Middle frontal gyrus (tissue), 1 donor: Measurements from ENCODE around the gene AKR1B1.

Experiments
- DNase-seq: peaks from one replicate; pipeline ENCODE4 v3.0.0-alpha.2; 2015; ENCODE audit warnings: low spot score; ENCODE audit errors: extremely low spot score

AKR1B1 gene

DNA sequence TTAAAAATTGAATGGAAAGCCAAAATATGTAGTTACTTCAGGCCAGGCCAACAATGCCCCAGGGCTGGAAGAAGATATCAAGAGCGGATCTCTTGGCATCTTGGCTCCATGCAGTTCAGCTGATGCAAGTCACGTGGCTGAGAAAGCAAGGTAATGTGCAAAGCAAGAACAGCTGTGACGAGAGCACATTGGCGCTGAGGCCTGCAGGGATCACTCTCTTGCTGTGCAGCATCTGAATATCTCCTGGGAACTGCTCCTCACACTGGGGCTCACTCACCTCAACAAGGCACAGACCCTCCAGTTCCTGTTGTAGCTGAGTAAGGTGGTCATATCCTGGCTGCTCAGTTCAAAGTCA lies 14.0 kb downstream of the AKR1B1 start:
- DNase-seq, result no peak

DNA sequence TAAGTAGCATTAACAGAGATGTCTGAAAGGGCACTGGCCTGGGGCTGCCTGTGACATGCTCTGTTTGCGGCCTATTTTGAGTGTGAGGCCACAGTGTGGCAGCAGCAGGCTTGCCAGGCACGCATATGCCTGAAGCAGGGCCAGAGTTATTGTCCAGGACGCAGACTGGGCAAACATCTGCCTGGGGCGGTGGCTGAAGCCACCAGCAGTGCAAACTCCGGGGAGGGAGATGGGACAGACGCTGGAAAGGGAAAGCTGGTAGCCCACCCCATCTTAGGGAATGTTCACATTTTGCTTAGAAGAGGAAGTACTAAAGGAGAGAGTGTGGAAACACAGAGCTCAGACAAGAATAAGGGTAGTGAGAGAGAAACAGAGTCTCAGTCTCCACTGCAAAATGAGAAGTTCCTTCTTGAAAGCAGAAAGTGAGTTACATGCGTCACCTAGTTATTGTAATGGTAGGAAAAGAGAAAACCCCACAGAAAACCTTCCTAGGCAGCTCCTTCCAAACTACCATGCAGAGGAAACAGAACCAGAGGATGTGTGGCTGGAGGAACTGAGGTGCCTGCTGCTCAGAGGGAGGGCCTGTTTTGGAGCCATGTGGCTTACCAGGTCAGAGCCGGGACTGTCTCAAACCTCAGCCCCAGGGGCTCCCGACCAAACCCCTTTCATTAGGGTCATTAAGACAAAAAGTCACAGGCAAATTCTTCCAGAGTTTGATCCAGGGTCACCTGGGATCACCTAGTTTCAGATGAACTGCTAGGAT lies 14.5 kb downstream of the AKR1B1 start:
- no peak for DNase-seq

DNA sequence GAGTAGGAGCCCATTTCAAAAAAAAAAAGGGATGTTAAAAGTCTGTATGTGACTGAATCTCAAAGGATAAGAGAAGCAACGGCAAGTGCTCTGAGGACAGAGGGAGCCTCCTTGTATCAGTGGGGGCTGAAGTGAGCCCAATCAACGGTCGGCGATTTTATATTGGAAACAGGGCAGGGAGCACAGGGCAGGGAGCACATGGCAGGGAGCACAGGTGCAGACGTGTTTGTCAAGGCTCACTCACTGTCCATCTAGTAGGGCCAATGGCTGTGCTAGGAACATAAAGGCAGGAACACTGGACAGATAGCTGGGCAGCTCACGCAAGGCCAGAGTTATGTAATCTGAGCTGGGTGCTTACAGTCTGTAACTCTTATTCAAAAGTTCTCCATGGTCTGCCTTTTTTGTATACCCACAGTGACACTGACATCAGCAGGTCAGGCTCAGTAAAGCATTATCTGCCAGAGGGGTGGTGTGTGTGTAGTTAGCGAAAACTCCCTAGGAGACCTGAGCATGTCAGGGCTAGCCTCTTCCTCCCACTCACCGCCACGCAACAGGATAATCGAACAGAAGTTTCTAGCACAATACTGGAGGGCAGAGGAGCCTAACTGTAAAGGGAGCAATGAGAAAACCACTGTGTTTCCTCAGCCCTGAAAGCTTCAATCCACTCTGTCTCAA lies 15.4 kb downstream of the AKR1B1 start:
- no peak for DNase-seq

DNA sequence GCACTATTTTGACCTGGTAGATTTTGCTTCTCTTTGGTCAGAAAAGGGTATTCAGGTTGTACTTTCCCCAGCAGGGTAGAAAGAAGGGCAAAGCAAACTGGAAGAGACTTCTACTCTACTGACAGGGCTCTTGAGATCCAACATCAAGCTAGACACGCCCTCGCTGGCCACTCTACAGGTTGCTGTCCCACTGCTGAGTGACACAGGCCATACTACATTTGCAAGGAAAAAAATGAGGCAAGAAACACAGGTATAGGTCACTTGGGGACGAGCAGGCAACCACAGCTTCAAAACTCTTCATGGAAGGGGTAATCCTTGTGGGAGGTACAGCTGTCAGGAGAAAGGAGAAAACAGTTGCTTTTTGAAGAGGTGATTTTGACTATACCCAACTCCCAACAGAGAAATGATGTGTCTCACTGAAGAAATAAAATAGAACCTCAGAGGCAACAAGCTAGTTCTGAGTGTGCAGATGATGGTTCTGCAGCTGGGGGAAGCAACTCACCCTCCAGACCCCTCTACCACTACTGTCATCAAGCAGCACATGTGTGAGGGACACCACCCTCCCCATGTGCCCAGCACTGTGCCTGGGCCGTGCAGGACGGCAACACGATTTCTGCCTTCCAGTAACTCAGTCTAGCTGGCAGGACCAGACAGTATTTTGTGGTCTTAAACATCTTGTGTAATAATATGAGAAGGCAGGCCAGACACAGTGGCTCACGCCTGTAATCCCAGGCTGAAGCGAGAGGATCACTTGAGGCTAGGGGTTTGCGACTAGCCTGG lies 16.3 kb downstream of the AKR1B1 start:
- no peak for DNase-seq

DNA sequence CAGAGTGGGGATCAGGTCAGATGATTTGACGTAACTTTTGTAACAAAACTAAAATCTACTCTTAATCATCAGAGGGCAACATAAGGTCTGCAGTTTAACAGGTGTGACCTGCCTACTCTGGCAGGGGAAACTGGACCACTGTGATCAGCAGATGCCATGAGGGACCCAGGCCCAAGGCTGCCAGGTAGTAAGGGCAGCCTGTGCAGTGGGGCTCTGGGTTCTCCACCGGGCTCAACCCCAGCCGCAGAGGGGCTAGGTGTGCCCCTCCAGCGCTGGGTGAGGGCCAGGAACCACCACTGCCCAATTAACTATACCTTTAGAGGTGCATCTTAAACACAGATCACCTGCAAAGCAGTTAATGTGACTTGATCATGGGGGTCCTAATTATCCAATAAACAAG lies 17.6 kb downstream of the AKR1B1 start:
- DNase-seq, result no peak

DNA sequence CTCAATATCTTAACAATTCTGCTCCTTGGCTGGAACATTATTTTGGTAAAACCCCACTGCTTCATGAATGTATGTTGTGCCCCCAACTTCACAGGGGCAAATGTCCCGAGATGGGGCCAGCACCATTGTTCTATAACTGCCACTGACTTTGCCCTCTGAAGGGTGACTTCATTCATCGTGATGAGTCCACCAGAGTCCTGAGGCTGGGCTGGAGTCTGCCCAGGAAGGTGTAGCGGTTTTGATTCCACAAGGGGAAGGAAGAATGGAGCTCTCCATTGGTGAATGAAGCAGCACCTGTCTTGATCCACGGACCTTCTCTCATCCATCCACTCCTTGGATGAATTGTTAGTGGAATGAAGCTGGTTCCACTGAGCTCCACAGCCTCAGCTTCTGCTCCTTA lies 18.4 kb downstream of the AKR1B1 start:
- no peak for DNase-seq

DNA sequence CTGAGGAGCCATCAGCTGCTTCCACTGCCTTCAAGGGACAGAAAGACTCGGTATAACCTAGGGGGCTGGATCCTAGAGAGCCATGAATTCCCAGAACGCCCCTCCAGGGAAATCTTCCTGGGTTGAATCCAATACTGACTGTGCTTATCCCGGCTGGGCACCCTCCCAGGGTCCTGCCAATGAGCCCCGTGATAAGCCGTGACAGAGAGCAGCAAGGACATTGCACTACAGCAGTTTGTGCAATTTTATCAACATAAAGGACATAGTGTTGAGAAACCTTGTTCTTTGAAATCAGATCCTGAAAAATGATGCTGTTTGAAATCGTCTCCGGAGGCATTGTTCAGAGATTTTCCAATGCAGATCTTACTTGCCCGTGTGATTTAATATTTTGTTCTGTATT lies 18.8 kb downstream of the AKR1B1 start:
- no peak for DNase-seq

DNA sequence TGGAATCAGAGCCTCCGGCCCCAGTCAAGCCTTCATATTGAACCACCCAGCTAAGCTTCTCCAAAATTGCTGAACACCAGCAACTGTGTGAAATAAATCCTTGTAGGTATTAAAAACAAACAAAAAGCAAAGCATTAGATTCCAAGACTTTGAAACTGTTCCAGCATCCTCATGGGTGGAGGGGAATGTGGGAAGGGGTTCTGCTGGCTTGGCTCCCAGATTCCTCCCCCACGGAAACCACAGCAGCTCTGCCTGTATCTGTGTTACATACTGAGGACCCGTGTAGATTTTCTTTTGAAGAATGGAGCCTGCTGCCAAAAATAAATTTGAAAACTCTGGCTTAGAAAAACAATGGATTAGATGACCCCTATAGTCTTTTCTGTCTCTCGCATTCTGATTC lies 20.0 kb downstream of the AKR1B1 start:
- DNase-seq, result no peak

DNA sequence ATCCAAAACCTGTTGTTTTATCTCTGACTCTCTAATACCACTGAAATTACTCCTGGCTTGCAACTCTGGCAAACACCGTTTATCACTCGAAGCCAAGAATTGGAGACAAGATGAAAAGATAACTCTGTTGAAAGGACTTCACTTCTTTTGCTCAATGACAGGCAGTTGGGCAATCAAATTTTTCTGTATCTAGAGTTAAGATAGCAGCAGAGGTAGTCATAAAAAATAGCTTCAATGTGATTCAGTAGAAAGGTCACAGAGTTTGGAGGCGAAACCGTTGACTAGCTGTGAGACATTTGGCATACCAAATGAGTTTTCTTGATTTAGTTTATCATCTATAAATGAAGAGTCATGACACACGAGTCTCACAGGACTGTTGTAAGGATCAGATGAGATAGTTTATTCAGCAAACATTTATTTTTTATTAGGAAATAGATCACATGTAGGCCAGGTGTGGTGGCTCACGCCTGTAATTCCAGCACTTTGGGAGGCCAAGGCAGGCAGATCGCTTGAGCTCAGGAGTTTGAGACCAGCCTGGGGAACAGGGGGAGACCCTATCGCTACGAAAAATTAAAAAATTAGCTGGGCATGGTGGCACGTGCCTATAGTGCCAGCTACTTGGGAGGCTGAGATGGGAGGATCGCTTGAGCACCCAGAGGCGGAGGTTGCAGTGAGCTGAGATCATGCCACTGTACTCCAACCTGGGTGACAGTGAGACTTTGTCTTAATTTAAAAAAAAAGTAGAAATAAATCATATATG lies 23.6 kb downstream of the AKR1B1 start:
- DNase-seq, result no peak

DNA sequence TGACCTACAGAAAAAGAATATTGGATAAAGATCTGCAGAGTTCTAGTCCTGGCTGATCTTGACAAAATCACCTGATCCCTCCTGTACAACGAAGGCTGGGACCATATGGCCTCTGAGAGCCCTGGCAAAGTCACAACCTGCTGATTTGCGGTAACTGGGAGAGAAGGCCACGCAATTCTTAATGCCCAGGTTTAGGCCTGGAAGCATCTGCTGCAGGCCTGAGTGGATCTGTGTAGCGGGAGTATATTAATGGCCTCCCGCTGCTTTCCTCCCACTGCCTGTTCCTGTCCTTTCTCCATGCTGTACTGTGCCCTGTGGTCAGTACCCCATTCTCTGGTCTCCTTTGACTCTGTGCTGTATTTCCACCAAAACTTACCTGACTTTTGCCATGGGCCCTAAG lies 24.2 kb downstream of the AKR1B1 start:
- DNase-seq, result no peak

DNA sequence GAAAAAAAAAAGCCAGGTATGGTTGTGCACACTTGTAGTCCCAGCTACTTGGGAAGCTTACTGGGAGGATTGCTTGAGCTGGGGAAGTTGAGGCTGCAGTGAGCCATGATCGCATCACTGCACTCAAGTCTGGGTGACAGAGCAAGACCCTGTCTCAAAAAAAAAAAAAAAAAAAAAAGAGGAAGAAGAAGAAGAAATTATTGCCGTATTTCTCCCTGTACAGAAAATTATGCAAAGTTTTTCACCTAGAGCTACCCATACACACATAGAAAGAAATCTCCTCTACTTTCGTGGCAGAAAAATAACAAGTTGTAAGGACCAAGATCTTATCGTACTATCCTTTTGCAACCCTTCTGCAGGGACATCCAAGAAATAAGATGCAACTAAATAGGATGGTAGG lies 25.5 kb downstream of the AKR1B1 start:
- no peak for DNase-seq

DNA sequence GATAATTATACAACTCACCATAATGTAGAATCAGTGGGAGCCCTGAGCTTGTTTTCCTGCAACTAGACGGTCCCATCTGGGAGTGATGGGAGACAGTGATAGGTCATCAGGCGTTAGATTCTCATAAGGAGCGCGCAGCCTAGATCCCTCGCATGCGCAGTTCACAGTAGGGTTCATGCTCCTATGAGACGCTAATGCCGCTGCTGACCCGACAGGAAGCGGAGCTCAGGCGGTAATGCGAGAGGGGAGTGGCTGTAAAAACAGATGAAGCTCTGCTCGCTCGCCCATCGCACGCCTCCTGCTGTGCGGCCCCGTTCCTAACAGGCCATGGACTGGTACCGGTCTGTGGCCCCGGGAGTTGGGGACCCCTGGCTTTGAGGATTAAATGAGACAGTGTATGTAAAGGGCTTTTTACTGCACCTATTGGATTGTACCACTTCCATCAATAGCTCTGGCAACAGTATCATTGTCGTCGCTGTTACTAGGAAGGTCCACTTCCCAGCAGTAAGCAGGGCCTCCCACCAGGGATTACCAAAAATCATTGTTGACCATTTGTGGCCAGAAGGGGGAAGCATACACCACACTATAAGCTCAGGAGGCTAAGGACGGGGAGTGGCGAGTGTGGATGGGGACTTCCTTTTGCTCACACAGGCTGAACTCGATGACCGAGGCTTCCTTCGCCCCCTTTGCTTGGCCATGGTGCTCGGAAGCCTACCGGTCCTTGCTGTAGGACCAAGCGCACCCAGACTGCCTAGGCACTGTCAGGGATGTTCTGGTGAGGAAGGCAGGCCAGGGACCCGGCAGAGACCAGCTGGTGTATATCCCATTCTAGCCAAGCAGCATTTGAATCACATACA lies 26.4 kb downstream of the AKR1B1 start:
- DNase-seq, result peak; percentile 79

DNA sequence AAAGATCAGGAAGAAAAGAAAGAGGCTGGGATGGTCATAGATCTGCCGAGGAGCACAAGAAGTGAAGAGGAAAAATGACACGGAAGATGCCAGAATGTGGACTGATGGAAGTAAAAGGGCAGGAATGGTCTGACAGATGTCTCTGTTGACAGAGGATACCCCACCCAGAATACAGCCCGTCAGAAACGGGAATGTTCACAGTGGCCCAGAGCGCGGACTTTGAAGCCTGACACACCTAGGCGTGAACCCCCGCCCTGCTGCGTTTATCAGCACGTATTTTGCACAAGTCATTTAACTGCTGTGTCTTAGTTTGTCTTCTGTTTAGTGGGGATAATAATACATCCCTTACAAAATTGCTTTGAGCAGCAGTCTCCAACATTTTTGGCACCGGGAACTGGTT lies 27.1 kb downstream of the AKR1B1 start:
- no peak for DNase-seq

DNA sequence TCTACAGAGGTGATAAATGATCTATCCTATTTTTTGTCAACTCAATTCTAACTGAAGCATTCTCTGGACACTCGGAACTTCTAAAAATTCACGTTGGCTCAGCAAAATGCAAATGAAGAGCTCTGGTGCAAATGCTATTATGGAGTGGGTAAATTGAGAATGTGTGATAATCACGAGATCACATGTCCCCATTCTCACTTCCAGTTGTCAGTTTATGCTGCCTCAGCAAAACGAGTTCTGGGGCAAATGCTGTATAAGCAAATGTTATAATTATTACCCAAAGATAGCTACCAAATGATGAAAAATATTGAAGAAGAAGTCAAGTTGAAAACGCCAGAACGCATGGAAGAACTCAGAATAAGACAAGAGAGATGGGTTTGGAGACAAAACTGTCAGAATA lies 29.4 kb downstream of the AKR1B1 start:
- DNase-seq, result no peak

DNA sequence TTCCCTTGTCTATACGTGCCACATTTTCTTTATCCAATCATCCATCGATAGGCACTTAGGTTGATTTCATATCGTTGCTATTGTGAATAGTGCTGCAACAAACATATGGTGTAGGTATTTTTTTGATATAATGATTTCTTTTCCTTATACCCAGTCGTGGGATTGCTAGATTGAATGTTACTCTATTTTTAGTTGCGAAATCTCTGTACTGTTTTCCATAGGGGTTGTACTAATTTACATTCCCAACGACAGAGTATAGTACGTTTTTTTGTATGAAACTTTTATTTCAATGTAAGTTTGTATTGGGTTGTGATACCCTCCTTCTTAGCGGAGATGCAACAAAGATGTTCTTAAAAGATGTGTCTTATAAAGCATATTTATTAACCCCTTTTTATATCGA lies 30.0 kb downstream of the AKR1B1 start:
- no peak for DNase-seq

DNA sequence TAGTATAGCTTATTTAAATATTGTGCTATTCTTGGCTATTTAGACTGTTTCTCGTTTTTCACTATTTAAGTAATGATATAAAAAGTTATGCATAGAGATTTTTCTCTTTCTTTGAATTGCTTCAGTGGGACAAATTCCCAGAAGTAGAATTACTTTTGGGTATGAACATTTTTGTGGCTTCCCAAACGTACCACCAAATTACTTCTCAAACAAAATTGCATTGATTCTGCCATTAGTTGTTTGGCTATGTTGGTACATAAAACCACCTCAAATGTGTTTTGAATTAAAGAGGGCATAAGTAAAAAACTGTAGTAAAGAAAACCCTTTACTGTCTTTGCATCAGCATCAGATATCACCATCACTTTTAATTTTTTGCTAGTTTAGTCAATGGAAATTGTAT lies 31.0 kb downstream of the AKR1B1 start:
- DNase-seq, result no peak

DNA sequence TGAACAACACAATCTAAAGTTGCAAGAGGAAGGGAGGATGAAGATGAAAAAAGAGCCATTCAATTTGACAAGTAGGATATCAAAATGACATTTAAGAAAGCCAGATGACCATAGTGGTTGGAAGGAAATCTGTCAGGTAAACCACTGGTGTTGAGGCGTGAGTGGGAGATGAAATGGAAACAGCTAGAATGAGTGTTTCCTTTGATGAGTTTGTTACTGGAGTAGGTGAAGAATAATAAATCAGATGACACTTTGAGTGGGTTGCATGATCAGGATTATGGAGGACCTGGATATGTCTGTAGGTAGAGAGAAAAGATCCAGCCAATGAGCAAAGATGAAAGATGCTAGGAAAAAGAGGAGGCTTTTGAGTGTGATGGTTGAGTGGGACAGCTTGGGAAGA lies 33.1 kb downstream of the AKR1B1 start:
- no peak for DNase-seq

DNA sequence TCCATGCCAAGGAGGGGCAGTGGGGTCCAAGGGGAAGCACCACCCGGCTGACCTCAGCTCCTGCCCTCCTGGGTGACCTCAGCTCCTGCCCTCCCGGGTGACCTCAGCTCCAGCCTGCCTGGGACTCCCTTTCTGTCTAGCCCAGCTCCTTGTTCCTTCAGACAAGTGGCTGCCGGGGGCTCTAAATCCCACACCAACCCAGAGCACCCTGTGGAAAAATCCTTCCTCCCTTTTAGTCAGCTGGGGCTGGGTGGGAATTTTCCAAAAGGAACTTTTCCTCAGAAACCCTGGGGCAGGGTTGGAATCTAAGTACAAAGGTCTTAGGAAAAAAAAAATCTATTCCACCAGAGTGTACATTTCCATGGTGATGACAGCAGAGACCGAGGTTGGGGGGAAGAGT lies 36.3 kb downstream of the AKR1B1 start:
- DNase-seq, result no peak

DNA sequence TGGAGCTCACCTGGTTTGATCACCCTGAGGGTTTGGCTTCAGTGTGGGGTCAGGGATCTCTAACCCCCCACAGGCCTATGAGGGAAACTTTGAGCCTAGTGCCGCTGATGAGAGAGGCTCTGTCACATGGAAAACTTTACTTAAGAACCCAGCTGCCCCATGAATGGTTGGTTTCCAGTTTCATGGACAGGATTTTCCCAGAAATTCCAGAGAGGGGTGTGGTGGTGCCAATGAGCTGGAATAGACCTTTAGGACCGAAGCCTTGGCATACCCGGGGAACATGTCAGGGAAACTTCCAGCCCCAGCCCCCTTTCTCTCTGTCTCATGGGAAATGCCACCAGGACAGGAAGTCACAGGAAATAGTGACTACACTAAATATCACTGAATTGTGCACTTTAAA lies 36.9 kb downstream of the AKR1B1 start:
- DNase-seq, result no peak

DNA sequence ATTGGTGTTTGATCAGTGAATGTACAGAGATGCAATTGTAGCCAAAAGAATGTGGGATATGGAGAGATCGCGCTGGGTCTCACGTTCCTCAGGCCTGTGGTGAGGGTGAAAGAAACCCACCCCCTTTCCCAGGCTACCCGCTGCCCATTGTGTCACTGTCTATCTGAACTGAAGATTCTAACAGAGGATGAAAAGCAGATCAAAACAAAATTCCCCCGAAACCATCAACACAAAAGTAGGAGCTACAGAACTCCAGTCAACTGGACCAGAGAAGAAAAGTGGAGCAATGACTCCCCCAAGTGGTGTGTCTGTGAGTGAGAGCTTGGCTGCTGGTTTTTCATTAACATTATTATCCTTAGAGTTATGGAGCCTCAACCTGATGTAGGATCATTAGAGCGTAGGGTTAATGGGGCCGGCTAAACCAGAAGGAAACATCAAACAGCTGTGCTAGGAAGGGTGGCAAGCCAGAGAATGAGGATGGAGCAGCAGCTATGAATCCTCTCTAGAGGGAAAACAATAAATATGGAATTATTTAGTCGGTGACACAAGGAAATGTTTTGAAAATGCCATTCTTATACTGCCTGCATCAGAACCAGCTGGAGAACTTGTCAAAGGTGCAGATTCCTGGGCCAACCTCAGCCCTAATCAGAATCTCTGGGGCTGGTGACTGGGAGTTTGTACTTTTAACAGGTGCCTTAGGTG lies 38.3 kb downstream of the AKR1B1 start:
- DNase-seq, result peak; percentile 44
